Fibroblast of lung (primary cell): ENCODE data around the gene PPA1. TPM values are rescaled to one million over a fixed set of nuclear protein-coding genes. Genes with fewer than 3 reads are reported as not detected.
A peak's percentile ranks its signal among the peaks of the same experiment; 100 is the strongest.

ENCODE experiments used
- DNase-seq, 2 donors: peaks; one replicate each; pipeline versions ENCODE4 v3.0.0 to v3.0.0-alpha.2; 2010; ENCODE audit warnings: low read depth in 2 of 2
- H2AFZ ChIP-seq: 2 replicates; pipeline ENCODE4 v1.5.1; 2012; ENCODE audit warnings: low read length, control low read depth, inconsistent platforms
- H3K27ac ChIP-seq: 2 replicates; pipeline ENCODE4 v1.5.1; 2011; ENCODE audit warnings: low read length, control low read depth; ENCODE audit not compliant: insufficient read depth
- H3K27me3 ChIP-seq: 2 replicates; pipeline ENCODE4 v1.5.1; 2011; ENCODE audit warnings: mild to moderate bottlenecking, low read length; ENCODE audit not compliant: control insufficient read depth, insufficient read depth
- H3K36me3 ChIP-seq: 2 replicates; pipeline ENCODE4 v1.5.1; 2011; ENCODE audit warnings: low read length; ENCODE audit not compliant: control insufficient read depth, insufficient read depth
- H3K4me1 ChIP-seq: 2 replicates; pipeline ENCODE4 v1.5.1; 2011; ENCODE audit warnings: low read length; ENCODE audit not compliant: control insufficient read depth, insufficient read depth; ENCODE audit errors: extremely low read depth
- H3K4me2 ChIP-seq: 2 replicates; pipeline ENCODE4 v1.5.1; 2011; ENCODE audit warnings: low read length, control low read depth; ENCODE audit not compliant: insufficient read depth; ENCODE audit errors: extremely low read depth
- H3K4me3 ChIP-seq, 4 experiments: fragments of 200-600 bp in 1 of 4; sonication (generic) in 1 of 4; replicated peaks in 1 of 4; 2 replicates each; pipeline ENCODE4 v1.5.1; 2011 to 2016; ENCODE audit warnings: low read length in 4 of 4, low read depth in 3 of 4, mild to moderate bottlenecking in 3 of 4, control low read depth in 2 of 4, inconsistent platforms in 1 of 4, mixed read lengths in 1 of 4; ENCODE audit not compliant: insufficient read depth in 1 of 4; ENCODE audit errors: control extremely low read depth in 1 of 4
- H3K79me2 ChIP-seq: 2 replicates; pipeline ENCODE4 v1.5.1; 2012; ENCODE audit warnings: mild to moderate bottlenecking, low read length, inconsistent platforms; ENCODE audit not compliant: control insufficient read depth, insufficient read depth
- H3K9ac ChIP-seq: 2 replicates; pipeline ENCODE4 v1.5.1; 2011; ENCODE audit warnings: mild to moderate bottlenecking, low read length, control low read depth; ENCODE audit not compliant: insufficient read depth
- H3K9me3 ChIP-seq: 2 replicates; pipeline ENCODE4 v1.5.1; 2012; ENCODE audit warnings: low read depth, low read length; ENCODE audit not compliant: control insufficient read depth, insufficient read depth
- H4K20me1 ChIP-seq: 2 replicates; pipeline ENCODE4 v1.5.1; 2011; ENCODE audit warnings: low read length; ENCODE audit not compliant: control insufficient read depth, insufficient read depth; ENCODE audit errors: extremely low read depth
- CTCF ChIP-seq, 2 donors: IDR thresholded peaks in 1 of 2; conservative IDR thresholded peaks in 1 of 2; 1 replicate in 1 of 2; 2 replicates in 1 of 2; pipeline ENCODE4 v1.5.1; 2011 to 2012; ENCODE audit warnings: low read length in 2 of 2, control low read depth in 1 of 2, inconsistent platforms in 1 of 2, low read depth in 1 of 2, mild to moderate bottlenecking in 1 of 2
- EZH2 ChIP-seq: IDR thresholded peaks from 2 replicates; pipeline ENCODE4 v1.5.1; 2012; ENCODE audit warnings: low read length, control low read depth, mild to moderate bottlenecking; ENCODE audit errors: missing control alignments
- polyA plus RNA-seq, 2 donors: library from polyadenylated mRNA; depleted of rRNA in 1 of 2; stranded (reverse) in 1 of 2; unstranded in 1 of 2; fragments of >200 nt; gene quantifications; 2 replicates each; pipeline ENCODE4 v1.2.1, GENCODE V29; 2011 to 2012; ENCODE audit warnings: missing spikeins in 1 of 2
- total RNA-seq: library from RNA; depleted of rRNA; stranded (reverse); fragments of >200 nt; gene quantifications from 2 replicates; pipeline ENCODE4 v1.2.1, GENCODE V29; 2014

PPA1 gene
- total and polyA plus RNA-seq, 2 donors (not counting 1 experiment from before 2014, with no cell fraction given): 167 to 287 TPM

GRCh38 chr10:70277396-70278030 is 44.3 kb upstream of the PPA1 start:
- Histone ChIP-seq H3K79me2 (no peaks in the 10 kb centered on the region), H3K27ac (no peak overlapping the region), H4K20me1 (no peaks in the 10 kb centered on the region), H2AFZ (no peak overlapping the region), H3K27me3 (peaks cover 16% of the 10 kb centered on the region), H3K4me1 (no peaks in the 10 kb centered on the region), H3K4me3 (no peak overlapping the region), H3K4me2 (no peak overlapping the region), H3K36me3 (no peaks in the 10 kb centered on the region), H3K9ac (no peak overlapping the region), H3K9me3 (no peaks in the 10 kb centered on the region)
- no peak for DNase-seq
- TF ChIP-seq CTCF (conservative IDR thresholded peaks at IDR 0.05 in 1 of 2, IDR thresholded peaks at IDR 0.05 in 1 of 2; ENCODE audit: low read depth in 1 of 2, low read length in 2 of 2): no peak
- TF ChIP-seq EZH2: no peak

DNA sequence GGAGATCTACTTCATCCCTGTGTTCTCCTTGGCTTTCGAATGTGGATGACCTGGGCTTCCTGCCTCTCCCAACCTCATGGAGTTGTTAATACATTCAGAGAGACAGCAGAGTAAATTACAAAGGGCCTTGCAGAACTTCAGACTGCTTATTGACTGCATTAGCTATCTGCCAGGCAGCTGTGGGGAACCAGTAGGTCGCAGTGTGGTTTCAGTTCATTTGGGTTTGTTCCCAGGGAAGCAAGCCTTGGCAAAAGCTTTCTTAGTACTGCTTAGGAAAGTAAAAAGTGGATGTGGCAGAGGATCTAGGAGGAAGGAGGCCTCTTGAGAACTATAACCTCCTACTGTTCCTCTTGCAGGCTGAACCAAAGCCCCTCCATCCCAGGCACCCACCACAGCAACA is 41.4 kb upstream of the PPA1 start:
- Histone ChIP-seq H3K4me1 (no peaks in the 10 kb centered on the region), H3K4me3 (no peak overlapping the region), H3K9me3 (no peaks in the 10 kb centered on the region), H2AFZ (no peak overlapping the region), H3K9ac (no peak overlapping the region), H3K4me2 (no peak overlapping the region), H3K27ac (no peak overlapping the region), H3K36me3 (no peaks in the 10 kb centered on the region), H4K20me1 (no peaks in the 10 kb centered on the region), H3K27me3 (no peaks in the 10 kb centered on the region), H3K79me2 (no peaks in the 10 kb centered on the region)
- TF ChIP-seq EZH2 (no peak), CTCF (conservative IDR thresholded peaks at IDR 0.05 in 1 of 2, IDR thresholded peaks at IDR 0.05 in 1 of 2; ENCODE audit: low read depth in 1 of 2, low read length in 2 of 2) (peak; percentile 6 to 40)
- peak; percentile 93 to 94 for DNase-seq

DNA sequence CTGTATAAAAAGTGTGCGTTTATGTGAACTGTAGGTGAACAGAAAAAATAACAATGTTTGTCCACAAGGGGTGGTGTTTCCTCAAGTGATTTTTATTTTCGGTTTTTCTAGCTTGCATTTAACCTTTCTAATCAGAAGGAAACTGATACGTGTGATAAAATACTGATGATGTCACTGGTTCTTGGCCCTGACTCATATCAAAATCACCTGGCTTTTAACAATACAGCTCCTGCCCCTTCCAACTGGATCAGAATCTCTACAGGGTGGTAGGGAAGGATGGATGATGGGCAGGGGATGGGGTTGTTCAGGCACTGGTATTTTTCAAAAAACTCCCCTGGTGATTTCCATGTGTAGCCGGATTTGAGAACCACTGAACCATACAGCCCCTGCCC is 39.7 kb upstream of the PPA1 start:
- peak in 1 of 2 donors; percentile 51 for DNase-seq

More for the DNA sequence above, 39.7 kb upstream of the PPA1 start:
- H3K4me3 ChIP-seq: no peak overlapping the region
- no peak overlapping the region for H3K4me2 ChIP-seq
- no peaks in the 10 kb centered on the region for H3K36me3 ChIP-seq
- no peak overlapping the region for H3K27ac ChIP-seq
- H3K4me1 ChIP-seq: peaks cover 1% of the 10 kb centered on the region
- H3K27me3 ChIP-seq: no peaks in the 10 kb centered on the region
- H3K9me3 ChIP-seq: no peaks in the 10 kb centered on the region
- H4K20me1 ChIP-seq: no peaks in the 10 kb centered on the region
- no peak overlapping the region for H2AFZ ChIP-seq
- no peaks in the 10 kb centered on the region for H3K79me2 ChIP-seq
- no peak overlapping the region for H3K9ac ChIP-seq
- TF ChIP-seq CTCF (conservative IDR thresholded peaks at IDR 0.05 in 1 of 2, IDR thresholded peaks at IDR 0.05 in 1 of 2; ENCODE audit: low read depth in 1 of 2, low read length in 2 of 2) (peak; percentile 26 to 52), EZH2 (no peak)
